Endothelial cell (in vitro differentiated cells): ENCODE measurements around the gene DDX3Y. TPM values are rescaled to one million over a fixed set of nuclear protein-coding genes. Genes with fewer than 3 reads are reported as not detected.

Source experiments
- DNase-seq: peaks from one replicate; pipeline ENCODE4 v3.0.0; 2021; ENCODE audit warnings: low spot score
- H3K27ac Mint-ChIP-seq: one replicate; pipeline ENCODE4 v1.8.0; 2021; ENCODE audit warnings: mixed read lengths, inconsistent platforms; ENCODE audit not compliant: unreplicated experiment
- H3K27me3 Mint-ChIP-seq: one replicate; pipeline ENCODE4 v1.8.0; 2021; ENCODE audit warnings: mild to moderate bottlenecking, moderate library complexity, mixed read lengths, inconsistent platforms; ENCODE audit not compliant: unreplicated experiment
- H3K36me3 Mint-ChIP-seq: one replicate; pipeline ENCODE4 v1.8.0; 2021; ENCODE audit warnings: mild to moderate bottlenecking, low read depth, mixed read lengths, inconsistent platforms; ENCODE audit not compliant: unreplicated experiment
- H3K4me1 Mint-ChIP-seq: one replicate; pipeline ENCODE4 v1.8.0; 2021; ENCODE audit warnings: mild to moderate bottlenecking, mixed read lengths, inconsistent platforms; ENCODE audit not compliant: unreplicated experiment
- H3K4me3 Mint-ChIP-seq: one replicate; pipeline ENCODE4 v1.8.0; 2021; ENCODE audit warnings: mild to moderate bottlenecking, mixed read lengths, inconsistent platforms; ENCODE audit not compliant: unreplicated experiment
- H3K9me3 Mint-ChIP-seq: one replicate; pipeline ENCODE4 v1.8.0; 2021; ENCODE audit warnings: mixed read lengths, inconsistent platforms; ENCODE audit not compliant: unreplicated experiment
- CTCF ChIP-seq: fragments of 200-600 bp; sonication (generic); IDR thresholded peaks from one replicate; pipeline ENCODE4 v1.5.0; 2021; ENCODE audit warnings: antibody characterized with exemption; ENCODE audit not compliant: unreplicated experiment
- total RNA-seq: library from RNA; stranded (reverse); fragmentation: NEBNext Ultra II Directional; extraction: Animal tissue kit (Norgen Biotek cat#: 25700); gene quantifications from one replicate; pipeline ENCODE4 v1.2.1, GENCODE V29; 2021; ENCODE audit not compliant: unreplicated experiment

DDX3Y gene
- total RNA-seq, 1 donor from 2014 or later, result 48.9 TPM

GRCh38 chrY:12941725-12942687 is 37.3 kb downstream of the DDX3Y start:
- Mint-ChIP-seq H3K27me3 (no peaks in the 10 kb centered on the region), H3K36me3 (no peaks in the 10 kb centered on the region), H3K4me1 (no peaks in the 10 kb centered on the region), H3K9me3 (no peaks in the 10 kb centered on the region), H3K4me3 (no peak overlapping the region), H3K27ac (no peak overlapping the region)
- TF ChIP-seq CTCF, result no peak
- DNase-seq, result no peak

Other genes starting within 250 kb of the DDX3Y start
- 25.4 TPM for gene USP9Y, start 203.6 kb upstream of the DDX3Y start, total RNA-seq